ENCODE data around the gene IGFBP4.
A peak's percentile ranks its signal among the peaks of the same experiment; 100 is the strongest.
"Not testable (repeated sequence)": the region's sequence is repeated elsewhere in the genome, so short reads cannot be mapped to it uniquely, and the experiment has no call there.

IGFBP4 gene

GRCh38 chr17:40443196-40443987 is at the start of gene IGFBP4:
TSS of gene IGFBP4 (plus strand) at chr17:40443450. CDS start at chr17:40443736, 286 bp downstream.
- DNase-seq: peak; percentile 77

- peak; percentile 27 for DNase-seq
Measured at GRCh38 chr17:40399185-40399584, 44.1 kb upstream of the IGFBP4 start.

GRCh38 chr17:40402668-40403067 is 40.6 kb upstream of the IGFBP4 start:
- DNase-seq: no peak

GRCh38 chr17:40404003-40404402 is 39.2 kb upstream of the IGFBP4 start:
- DNase-seq: no peak

GRCh38 chr17:40407460-40407859 is 35.8 kb upstream of the IGFBP4 start:
- no peak for DNase-seq

- not testable (repeated sequence) for DNase-seq
Measured at GRCh38 chr17:40409540-40409939, 33.7 kb upstream of the IGFBP4 start.

GRCh38 chr17:40410082-40410481 is 33.2 kb upstream of the IGFBP4 start:
- no peak for DNase-seq

- DNase-seq: no peak
Measured at GRCh38 chr17:40411821-40412220, 31.4 kb upstream of the IGFBP4 start.

GRCh38 chr17:40412880-40413279 is 30.4 kb upstream of the IGFBP4 start:
- DNase-seq: no peak

- DNase-seq: not testable (repeated sequence)
Measured at GRCh38 chr17:40414312-40414711, 28.9 kb upstream of the IGFBP4 start.

GRCh38 chr17:40415390-40415789 is 27.9 kb upstream of the IGFBP4 start:
- peak; percentile 50 for DNase-seq

- DNase-seq: no peak
Measured at GRCh38 chr17:40416671-40417070, 26.6 kb upstream of the IGFBP4 start.

- DNase-seq: peak; percentile 38
Measured at GRCh38 chr17:40417258-40417608, 26.0 kb upstream of the IGFBP4 start.

GRCh38 chr17:40417609-40418427 is 25.4 kb upstream of the IGFBP4 start, which contains the start of gene TOP2A:
TSS of gene TOP2A (minus strand) at chr17:40417896. CDS start at chr17:40417791, 105 bp downstream.
- DNase-seq: peak; percentile 100

GRCh38 chr17:40418428-40418706 is 24.9 kb upstream of the IGFBP4 start:
- no peak for DNase-seq

GRCh38 chr17:40419559-40420331 is 23.5 kb upstream of the IGFBP4 start:
- peak; percentile 56 for DNase-seq

- DNase-seq: no peak
Measured at GRCh38 chr17:40422990-40423633, 20.1 kb upstream of the IGFBP4 start.

GRCh38 chr17:40425741-40426140 is 17.5 kb upstream of the IGFBP4 start:
- no peak for DNase-seq

- DNase-seq: peak; percentile 73
Measured at GRCh38 chr17:40427002-40427491, 16.2 kb upstream of the IGFBP4 start.

GRCh38 chr17:40430272-40431230 is 12.7 kb upstream of the IGFBP4 start:
- no peak for DNase-seq

GRCh38 chr17:40431231-40431602 is 12.0 kb upstream of the IGFBP4 start:
- no peak for DNase-seq

Data from activated CD4-positive, alpha-beta T cell treated with anti-CD3 and anti-CD28 coated beads, Interleukin-2, amount 50 U/mL, for 16 hours (primary cell).